NCI-H187 treated with DMSO at 0.1 percent for 48 hours (cell line): ENCODE data around the gene MGRN1.

ENCODE experiments used
- DNase-seq: peaks from one replicate; lab custom pipeline; 2025; lab: John Stamatoyannopoulos, UW

MGRN1 gene

DNA sequence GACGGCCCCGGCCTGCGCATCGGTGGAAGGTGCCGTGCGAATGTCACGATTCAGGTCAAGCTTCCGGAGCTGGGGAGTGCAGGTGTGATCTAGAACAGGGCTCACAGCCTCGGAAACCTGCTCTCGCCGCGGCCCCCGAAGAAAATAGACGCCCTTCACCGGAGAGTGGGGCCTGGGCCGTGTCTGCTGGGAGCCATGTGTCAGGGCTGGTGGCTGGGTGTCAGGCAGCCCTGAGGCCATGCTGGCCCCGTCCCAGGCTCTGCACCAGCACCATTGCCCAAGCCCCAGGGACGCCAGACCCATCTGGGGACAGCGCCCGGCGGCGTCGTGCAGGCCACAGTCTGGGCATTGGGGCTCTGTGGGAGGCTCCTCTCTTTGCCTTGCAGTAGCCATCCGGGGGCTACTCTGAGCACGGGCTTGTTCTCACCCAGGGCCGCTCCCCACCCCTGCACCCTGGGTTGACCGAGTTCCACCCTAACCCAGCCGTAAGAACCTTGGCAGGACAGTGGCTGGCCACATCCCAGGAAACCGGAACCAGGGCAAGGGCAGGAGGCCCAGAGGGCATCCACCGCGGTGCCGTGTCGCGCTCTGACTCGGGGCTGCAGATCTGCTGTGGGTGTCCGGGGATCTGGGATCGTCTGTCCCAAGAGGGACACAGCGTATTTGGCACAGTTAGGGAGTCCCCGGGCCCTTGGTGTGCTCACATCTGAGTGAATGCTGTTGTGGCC is 63.5 kb downstream of the MGRN1 start:
- DNase-seq: no peak

DNA sequence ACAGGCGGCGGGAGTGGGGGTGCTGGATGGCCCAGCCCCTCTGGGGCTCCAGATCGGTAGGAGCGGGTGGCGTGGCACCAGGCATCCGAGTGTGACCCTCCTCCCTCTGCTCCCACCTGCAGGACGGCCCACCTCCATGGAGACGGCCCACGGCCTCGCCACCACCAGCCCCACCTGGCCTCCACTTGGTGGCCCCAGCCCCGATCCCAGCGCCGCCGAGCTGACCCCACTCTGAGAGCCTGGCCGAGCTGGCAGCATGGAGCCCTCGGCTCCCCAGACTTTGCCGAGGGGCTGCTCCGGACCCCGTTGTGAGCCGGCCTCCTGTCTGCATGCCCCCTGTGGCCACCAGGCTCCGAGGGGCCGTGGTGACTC is 64.0 kb downstream of the MGRN1 start:
- DNase-seq: no peak

DNA sequence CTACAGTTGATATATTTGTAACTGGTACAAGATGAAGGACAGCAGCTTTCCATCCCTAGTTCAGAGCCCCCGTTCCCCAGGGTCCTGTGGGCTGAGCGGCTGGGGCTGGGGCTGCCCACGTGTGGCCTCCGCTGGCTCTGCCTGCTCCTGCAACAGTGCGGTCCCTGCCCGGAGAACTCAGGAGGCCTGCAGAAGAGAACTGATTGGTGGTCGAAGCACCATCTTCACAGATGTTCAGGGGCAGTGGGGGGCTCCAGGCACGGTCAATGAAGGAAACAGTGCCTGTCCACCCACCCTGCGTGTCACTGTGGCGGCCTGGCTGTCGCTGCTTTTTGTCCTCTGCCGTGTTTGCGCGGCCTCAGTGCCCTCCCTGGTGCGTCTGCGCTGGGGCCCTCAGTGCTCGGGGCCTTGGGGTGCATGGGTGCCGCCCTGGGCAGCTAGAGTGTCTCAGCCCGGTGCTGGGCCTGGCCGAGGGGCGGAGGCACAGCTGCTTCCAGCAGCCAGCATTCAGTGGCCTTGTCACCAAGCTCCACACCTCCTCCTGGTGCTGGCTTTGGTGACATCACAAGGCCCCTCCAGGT is 64.6 kb downstream of the MGRN1 start:
- DNase-seq: no peak

- DNase-seq: no peak
These were observed 65.5 kb downstream of the MGRN1 start for GRCh38 chr16:4689864-4690704.

DNA sequence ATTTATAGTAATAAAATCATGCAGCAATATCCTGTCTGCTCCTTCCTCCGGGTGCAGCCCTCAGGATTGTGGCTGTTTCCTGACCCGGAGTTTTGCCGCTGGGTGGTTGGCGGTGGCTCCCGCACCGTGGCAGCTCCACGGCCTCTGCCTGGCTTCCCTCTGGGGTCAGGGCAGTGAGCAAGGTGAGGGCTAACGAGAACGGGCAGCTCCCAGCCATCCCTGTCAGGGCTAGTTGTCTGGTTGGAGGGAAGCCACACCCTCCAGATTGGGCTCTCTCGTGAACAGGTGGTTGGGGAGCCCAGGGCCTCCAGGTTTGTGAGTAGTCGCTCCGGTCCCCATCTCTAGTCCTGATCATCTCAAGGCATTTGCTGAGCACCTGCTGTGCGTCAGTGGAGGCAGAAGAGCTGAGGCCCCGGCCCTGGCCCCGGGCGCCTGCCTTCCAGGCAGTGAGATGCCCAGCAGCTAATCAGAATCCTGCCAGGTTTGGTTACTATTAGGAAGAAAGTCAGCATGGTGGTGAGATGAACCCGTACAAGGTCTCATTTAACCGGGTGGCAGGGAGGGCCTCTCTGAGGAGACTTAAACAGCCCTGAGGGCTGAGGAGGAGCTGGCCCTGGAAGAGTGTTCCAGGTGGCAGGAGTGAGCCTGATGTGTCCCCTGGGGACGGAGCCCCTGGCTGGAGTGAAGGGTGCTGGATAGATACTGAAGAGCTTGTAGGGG is 66.5 kb downstream of the MGRN1 start:
- DNase-seq: no peak

DNA sequence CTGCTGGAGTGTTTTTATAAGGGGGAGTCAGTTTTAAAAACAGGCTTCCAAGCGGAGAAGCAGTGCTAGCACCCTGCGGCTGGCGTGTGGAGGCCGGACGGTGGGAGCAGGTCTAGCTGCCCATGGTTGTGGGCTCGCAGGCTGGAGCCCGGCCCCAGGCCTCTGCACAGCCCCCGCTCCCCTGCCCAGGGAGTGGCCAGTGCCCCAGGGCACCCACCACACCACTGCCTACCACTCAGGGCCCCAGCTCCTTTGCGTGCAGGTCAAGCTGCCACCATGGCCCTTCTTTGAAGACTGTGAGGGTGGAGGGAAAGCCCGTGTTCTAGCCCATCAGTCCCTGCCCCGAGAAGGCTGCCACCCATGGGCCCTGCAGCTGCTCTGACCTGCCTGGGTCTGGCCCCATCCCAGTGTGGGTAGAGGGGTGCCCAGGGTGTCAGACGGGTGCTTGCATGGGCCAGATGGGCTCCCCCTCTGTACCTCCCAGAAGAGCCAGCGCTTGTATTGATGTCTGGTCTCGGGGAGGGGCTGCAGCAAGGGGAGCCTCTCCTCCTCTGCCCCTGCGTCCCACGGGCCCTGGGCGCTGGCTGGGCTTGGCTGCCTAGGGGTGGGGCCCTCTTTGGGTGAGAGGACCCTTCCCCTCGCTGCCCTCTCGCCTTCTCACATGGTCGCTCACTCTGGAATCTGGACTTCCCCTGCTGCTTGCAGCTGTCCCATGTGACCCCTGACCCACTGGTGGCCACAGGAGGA is 67.2 kb downstream of the MGRN1 start:
- DNase-seq: no peak

- no peak for DNase-seq
These were observed 68.1 kb downstream of the MGRN1 start for GRCh38 chr16:4692460-4693295.

DNA sequence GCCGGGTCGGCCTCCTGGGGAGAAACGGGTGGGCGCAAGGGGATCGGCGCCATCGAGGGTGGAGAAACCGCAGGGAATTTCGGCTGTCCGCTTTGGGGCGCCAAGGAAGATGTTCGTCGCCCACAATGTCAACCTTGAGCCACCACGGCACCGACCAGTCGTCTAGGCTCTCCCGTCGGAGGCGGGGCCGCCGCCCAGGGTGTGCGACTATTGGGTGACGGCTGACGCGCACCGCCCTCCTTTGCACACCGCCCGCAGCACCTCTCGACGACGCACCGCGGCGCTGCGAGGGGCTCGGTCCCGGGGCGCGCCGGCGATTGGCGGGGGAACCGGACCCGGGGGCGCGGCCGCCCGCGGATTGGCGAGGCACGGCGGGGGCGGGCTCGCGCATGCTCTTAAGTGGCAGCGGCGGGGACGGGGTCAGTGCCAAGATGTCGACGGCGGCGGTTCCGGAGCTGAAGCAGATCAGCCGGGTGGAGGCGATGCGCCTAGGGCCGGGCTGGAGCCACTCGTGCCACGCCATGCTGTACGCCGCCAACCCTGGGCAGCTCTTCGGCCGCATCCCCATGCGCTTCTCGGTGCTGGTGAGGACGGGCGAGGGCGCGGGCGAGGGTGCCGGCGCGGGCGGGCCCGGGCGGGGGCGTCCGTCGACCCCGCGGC is 68.8 kb downstream of the MGRN1 start, which contains the start of gene NUDT16L1:
NUDT16L1 (plus strand) TSS at position 267 of the 660 bp plus-strand sequence; CDS start at position 432, 165 bp downstream.
- DNase-seq: peak; percentile 16

GRCh38 chr16:4693956-4694641 is 69.5 kb downstream of the MGRN1 start:
- DNase-seq: no peak

- no peak for DNase-seq
These were observed 70.2 kb downstream of the MGRN1 start for GRCh38 chr16:4694642-4695451.

DNA sequence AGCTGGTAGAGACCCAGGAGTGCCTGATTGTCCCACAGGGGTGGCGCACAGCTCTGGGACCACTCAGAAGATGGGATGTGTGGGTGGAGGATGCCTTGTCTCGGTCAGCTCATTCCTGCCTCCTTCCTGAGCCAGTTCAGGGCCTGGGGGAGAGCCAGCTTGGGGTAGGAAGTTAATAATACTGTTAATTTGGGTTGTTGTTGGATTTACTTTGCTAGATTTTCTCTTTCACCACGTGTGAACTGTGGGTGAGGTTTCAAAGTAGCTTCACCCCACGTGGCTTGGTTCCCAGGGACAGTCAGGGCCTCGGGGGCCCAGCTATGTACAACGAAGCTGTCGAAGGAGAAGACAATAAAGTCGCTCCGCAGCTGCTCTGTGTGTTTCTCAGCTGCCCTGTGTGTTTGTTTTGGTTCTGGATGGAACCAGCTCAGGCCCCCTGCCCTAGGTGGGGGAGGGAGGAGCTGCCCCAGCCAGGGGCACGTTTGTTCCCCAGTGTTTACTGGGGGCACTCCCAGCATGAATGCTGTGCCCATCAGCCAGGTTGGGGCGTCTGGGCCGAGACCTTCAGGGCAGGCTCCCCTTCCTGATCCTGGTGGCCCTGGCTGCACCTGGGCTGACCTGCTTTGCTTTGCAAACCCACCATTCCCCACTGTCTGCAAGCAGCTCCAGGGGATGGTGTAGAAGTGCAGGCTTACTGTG is 71.0 kb downstream of the MGRN1 start:
- no peak for DNase-seq

DNA sequence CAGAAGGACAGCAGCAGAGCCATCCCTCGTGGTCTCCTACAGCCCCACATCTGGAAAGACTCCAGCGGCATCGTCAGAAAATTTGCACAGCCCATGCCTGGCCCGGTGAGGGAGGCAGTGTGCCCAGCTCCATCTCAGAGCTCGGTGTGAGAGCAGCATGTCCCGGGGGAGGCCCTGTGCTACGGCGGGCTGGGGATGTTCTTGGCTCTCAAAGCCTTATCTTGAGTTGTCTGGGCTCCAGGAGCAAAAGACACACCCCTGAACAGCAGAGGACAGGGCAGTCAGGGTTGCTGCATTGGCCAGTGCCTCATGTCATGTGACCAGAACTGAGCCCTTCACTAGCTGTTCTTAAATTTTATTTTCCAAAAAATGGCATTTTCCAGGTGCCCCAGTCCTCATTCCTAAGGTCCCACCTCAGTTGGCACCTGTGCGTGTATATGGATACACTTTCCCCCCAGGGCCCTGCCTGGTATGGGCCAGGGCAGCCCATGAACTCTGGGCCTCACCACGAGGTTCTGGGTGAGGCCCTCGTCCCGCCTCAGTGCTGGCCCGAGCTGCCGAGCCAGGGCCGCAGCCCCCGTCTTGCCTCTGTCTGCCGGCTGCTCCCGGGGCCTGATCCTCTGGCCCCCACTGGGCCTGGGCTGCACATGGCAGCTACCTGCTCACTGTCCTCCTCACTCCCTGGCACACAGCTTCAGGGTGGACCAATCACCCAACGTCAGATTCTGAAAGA is 71.7 kb downstream of the MGRN1 start:
- no peak for DNase-seq

- no peak for DNase-seq
These were observed 72.5 kb downstream of the MGRN1 start for GRCh38 chr16:4696905-4697847.

DNA sequence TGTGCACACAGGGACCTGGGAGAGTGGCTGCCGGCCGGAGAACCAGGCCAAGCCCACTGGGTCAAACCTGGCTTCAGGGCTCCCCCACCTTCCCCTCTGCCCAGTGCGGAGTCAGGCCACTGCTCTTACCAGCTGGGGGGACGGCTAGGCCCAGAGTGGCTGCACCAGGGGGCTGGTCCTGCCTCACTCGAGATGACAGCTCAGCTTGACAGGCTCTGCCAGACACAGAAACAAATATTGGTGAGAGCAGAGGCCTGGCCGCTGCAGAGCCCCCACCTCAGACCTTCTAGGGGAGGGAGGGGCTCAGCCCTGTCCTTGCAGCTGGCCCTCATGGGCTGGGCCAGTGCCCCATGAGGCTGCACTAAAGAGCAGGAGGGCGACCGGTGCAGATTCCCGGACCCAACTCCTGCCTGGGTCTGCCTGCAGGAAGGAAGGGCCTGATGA is 73.2 kb downstream of the MGRN1 start:
- DNase-seq: no peak

GRCh38 chr16:4698321-4699045 is 73.9 kb downstream of the MGRN1 start:
- DNase-seq: no peak
